ENCODE results near the gene HIBCH.
A peak's percentile ranks its signal among the peaks of the same experiment; 100 is the strongest.
"Not testable (repeated sequence)": the region's sequence is repeated elsewhere in the genome, so short reads cannot be mapped to it uniquely, and the experiment has no call there.

The HIBCH gene

GRCh38 chr2:190342611-190343010 is 23.0 kb upstream of the HIBCH start:
- DNase-seq = no peak

DNA sequence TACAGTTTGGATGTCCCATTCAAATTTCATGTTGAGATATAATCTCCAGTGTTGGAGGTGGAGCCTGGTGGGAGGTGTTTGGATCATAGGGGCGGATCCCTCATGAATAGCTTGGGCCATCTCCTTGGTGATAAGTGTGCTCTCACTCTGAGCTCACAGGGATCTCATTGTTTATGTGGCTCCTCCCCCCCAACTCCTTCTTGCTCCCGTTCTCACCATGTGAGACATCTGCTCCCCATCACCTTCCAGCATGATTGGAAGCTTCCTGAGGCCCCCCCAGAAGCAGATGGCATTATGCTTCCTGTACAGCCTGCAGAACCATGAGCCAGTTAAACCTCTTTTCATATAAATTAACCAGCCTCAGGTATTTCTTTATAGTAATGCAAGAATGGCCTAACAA is 20.7 kb upstream of the HIBCH start:
- no peak for DNase-seq

GRCh38 chr2:190339394-190339793 is 19.8 kb upstream of the HIBCH start:
- no peak for DNase-seq

- no peak for DNase-seq
Measured at GRCh38 chr2:190338453-190338852, 18.8 kb upstream of the HIBCH start.

- no peak for DNase-seq
Measured at GRCh38 chr2:190336420-190336819, 16.8 kb upstream of the HIBCH start.

GRCh38 chr2:190335584-190335983 is 16.0 kb upstream of the HIBCH start:
- DNase-seq = not testable (repeated sequence)

DNA sequence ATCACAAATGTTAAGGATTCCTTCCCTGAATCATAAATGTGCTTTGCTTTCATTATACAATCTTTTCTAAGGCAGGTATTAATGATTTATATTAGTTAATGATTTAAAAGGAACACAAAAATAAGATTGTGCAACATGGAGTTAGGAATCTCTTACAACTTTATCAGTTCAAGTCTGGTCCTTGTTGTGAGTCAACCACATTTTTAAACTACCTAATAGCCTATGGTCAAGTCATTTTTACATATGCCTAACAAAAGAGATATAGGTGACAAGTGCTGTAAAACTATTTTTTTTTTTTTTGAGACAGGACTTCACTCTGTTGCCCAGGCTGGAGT is 15.6 kb upstream of the HIBCH start:
- DNase-seq = no peak

- DNase-seq = no peak
Measured at GRCh38 chr2:190334479-190335224, 15.0 kb upstream of the HIBCH start.

- DNase-seq = no peak
Measured at GRCh38 chr2:190333928-190334327, 14.3 kb upstream of the HIBCH start.

DNA sequence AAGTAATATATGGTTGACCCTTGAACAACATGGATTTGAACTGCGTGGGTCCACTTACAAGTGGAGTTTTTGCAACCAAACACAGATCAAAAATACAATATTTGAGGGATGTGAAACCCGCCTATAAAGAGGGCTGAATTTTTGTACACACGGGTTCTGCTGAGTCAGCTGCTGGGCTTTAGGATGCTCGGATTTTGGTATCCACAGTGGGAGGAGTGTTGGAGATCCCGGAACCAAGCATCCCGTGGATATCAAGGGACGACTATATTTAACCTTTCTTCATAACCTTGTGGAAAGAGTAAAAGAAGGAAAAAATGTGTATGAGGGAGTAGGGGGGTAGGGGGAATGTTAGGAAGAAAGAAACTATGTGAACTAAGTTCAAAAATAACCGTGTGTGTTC is 13.8 kb upstream of the HIBCH start:
- DNase-seq = no peak

DNA sequence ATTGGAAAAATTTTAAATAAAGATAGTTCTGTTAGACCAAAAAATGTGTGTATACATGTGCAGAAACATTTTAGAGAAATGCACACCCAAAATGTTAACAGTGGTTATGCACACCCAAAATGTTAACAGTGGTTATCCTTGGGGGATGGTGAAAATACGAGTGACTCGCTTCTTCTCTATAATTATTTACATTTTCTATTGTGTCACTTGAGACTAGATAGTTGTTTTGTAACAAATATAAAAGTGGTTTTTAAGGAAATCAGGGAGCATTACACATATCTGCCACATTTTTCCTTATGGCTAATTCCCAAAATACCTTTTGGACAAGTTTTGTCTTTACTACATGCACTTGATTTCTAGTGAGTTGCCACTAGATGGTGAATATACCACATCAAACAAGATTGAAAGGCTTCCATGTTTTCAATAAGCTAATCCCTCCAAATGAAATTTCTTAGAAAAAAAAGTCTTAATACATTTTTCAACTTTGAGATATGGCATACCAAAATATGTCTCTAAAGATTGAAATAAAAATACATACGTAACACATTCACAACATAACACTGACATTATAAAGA is 9.0 kb upstream of the HIBCH start:
- DNase-seq = no peak

GRCh38 chr2:190327867-190328572 is 8.4 kb upstream of the HIBCH start:
- DNase-seq = no peak

GRCh38 chr2:190325588-190325987 is 6.0 kb upstream of the HIBCH start:
- DNase-seq = no peak

GRCh38 chr2:190323406-190323805 is 3.8 kb upstream of the HIBCH start:
- DNase-seq = no peak

DNA sequence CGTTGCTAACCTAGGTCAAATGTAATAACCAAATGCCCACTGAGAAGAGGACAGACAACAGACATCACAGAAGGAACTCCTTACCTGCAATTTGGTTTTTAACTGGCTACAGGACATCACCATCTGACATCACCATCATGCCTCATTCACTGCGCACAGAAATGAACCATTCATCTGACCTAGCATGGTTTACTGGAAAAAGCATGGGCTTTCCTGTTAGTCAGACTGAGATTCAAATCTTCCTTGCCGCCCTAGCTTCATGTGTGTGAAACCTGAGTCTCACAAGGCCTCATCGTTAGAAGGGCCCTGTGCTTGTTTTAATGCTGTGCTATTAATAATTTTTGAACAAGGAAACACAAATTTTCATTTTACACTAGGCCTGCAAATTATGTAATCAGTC is 1.1 kb upstream of the HIBCH start:
- DNase-seq = peak; percentile 68

GRCh38 chr2:190318931-190319554 is 583 bp downstream of the HIBCH start:
- peak; percentile 65 for DNase-seq

DNA sequence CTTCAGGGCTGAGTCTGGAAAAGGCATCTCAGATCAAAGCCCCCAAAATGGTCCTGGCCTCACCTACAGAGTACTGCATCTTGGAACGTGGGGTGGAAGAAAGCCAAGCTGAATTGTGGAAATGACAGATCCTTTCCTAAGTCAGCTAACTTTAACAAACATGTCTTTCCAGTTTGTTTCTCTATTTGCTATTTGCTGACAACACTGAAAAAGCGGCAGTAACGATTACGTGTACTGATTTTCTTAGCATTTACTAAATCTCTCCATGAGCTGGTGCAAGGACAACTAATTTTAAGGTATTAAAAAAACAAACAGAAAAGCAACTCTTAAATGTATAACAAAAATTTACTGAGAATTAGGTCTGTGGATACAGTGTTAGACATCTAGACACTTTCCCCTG is 1.1 kb downstream of the HIBCH start:
- DNase-seq = no peak

GRCh38 chr2:190315273-190315672 is 4.4 kb downstream of the HIBCH start:
- no peak for DNase-seq

- DNase-seq = no peak
Measured at GRCh38 chr2:190313880-190314279, 5.7 kb downstream of the HIBCH start.

GRCh38 chr2:190312635-190313025 is 7.0 kb downstream of the HIBCH start:
- not testable (repeated sequence) for DNase-seq

- no peak for DNase-seq
Measured at GRCh38 chr2:190311893-190312634, 7.6 kb downstream of the HIBCH start.

- no peak for DNase-seq
Measured at GRCh38 chr2:190308031-190308430, 11.6 kb downstream of the HIBCH start.

DNA sequence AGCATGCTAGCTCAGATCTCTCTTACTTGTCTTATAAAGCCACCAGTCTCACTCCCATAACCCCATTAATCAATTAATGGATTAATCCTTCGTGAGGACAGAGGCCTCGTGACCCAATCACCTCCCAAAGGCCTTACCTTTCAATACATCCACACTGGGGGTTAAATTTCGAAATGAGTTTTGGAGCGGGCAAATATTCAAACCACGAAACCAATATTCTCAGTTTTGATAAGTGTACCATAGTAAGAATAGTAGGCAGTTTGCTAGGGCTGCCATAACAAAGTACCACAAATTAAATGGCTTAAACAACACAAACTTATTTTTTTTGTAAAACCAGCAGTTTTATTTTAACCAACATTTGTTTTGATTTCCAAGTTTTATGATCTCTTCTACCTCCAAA is 15.2 kb downstream of the HIBCH start:
- no peak for DNase-seq

Measured in activated effector memory CD4-positive, alpha-beta T cell treated with anti-CD3 and anti-CD28 coated beads, Interleukin-2, amount 50 U/mL, for 16 hours (primary cell).